A549 treated with DMSO at 1 μM for 4 hours (cell line): Measurements from ENCODE around the gene KCTD13. TPM values are rescaled to one million over a fixed set of nuclear protein-coding genes. Genes with fewer than 3 reads are reported as not detected.

Experiments used
- total RNA-seq: library from RNA; stranded (reverse); fragments of 200-300 nt; extraction: Qiagen RNA extraction; gene quantifications from 5 replicates; pipeline ENCODE4 v1.2.3, GENCODE V29; 2022; ENCODE audit warnings: low read depth

The KCTD13 gene, protein sequence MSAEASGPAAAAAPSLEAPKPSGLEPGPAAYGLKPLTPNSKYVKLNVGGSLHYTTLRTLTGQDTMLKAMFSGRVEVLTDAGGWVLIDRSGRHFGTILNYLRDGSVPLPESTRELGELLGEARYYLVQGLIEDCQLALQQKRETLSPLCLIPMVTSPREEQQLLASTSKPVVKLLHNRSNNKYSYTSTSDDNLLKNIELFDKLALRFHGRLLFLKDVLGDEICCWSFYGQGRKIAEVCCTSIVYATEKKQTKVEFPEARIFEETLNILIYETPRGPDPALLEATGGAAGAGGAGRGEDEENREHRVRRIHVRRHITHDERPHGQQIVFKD
- 15.4 to 21.6 TPM (median 19.2 TPM) in 5 replicates for total RNA-seq

DNA sequence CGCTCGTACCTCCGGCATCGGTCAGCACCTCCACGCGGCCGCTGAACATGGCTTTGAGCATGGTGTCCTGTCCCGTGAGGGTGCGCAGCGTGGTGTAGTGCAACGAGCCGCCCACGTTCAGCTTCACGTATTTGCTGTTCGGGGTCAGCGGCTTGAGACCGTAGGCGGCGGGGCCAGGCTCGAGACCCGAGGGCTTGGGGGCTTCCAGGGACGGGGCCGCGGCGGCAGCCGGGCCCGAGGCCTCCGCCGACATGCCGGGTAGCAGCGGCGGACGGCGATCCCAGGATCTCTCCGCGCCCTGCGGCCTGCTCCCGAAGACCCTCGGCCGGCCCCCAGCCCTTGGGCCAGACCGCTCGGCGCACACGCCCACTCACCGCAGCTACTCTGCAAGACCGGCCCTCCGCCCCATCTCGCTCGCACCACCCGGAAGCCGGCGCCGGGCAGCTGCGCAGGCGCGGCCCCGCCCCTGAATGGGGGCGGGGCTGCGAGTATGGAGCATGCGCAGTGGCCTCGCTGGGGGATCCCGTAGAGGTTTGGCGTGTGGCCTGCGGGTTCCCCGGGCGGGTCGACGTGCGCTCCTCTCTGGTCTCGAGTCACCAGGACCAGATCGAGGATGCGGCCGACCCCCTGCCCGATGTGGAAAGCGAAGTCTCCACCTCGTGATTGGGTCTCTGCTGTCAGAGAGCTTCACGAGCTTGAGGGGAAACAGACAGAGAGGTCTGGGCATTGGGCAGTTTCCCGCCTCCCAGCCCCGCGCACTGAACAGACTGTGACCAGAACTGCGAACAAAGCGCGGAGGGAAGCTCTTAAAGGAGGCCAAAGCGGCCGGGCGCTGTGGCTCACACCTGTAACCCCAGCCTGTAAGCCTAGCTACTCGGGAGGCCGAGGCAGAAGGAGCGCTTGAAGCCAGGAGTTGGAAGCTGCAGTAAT lies at the start of gene KCTD13:
TSS of gene KCTD13 (minus strand) at position 446 of the 930 bp plus-strand sequence. CDS start at position 253, 193 bp downstream.

GRCh38 chr16:29973384-29974246 lies 47.6 kb upstream of the KCTD13 start, which contains the start of gene TAOK2:
TSS of gene TAOK2 (plus strand) at chr16:29973868. CDS start at chr16:29977773, 3,905 bp downstream.

DNA sequence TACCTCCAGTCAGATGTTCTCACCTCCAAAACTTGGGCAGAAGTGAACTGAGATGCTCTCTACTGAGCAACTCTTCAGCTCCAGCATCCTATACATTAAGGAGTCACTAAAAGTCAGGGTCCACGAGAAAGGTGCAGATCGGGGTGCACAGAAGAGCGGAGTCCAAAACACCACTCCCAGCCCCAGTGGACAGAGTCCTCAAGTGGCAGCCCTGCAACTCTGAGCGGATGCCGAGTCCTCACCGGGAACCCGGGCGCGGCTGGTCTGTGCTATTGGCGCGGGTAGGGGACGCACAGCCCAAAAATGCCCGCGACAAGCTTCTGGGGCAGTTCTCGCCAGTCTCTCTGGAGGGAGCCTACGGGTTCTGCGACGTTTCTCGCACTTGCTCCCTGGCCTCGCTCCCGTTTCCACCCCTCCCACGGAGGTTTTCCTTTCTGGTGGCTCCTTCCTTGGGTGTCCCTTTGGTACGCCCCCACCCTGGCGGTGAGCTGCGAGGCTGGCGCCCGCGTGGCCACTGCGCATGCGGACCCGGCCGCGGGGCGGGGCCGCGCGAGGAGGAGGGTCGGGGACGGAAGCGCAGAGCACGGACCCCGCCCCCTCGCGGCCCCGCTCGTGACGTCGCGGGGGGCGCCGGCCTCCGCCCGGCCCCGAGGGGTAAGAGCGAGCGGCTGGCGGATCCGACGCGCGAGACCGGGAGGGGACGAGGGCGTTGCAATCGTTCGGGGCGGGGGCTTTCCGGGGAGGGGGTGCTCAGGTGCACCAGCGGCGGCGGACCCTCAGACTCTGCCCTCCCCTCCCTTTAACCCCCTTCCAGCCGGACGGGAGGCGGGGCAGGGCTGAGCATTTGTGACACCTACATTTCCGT lies 35.7 kb upstream of the KCTD13 start, which contains the start of gene TMEM219:
TSS of gene TMEM219 (plus strand) at position 601 of the 865 bp plus-strand sequence. CDS start 1,065 bp downstream, outside the sequence.

GRCh38 chr16:29900102-29900887 lies 25.7 kb downstream of the KCTD13 start, which contains the start of gene ASPHD1:
TSS of gene ASPHD1 (plus strand) at chr16:29900488. CDS start at chr16:29900972, 484 bp downstream.

GRCh38 chr16:29899516-29900101 lies 26.4 kb downstream of the KCTD13 start, which contains the start of gene SEZ6L2:
TSS of gene SEZ6L2 (minus strand) at chr16:29899550. CDS start at chr16:29899019, 531 bp downstream.

GRCh38 chr16:29862884-29863668 lies 63.0 kb downstream of the KCTD13 start, which contains the start of gene CDIPT:
TSS of gene CDIPT (minus strand) at chr16:29863226. CDS start at chr16:29862857, 369 bp downstream.

Other genes with a start within 250 kb of the KCTD13 start
- 0.59 to 1.4 TPM (median 0.83 TPM) in 5 replicates for gene QPRT, start 247.0 kb downstream of the KCTD13 start, total RNA-seq
- not detected in 5 replicates for gene C16orf54, start 180.2 kb downstream of the KCTD13 start, total RNA-seq
- gene ZG16, start 148.0 kb downstream of the KCTD13 start, total RNA-seq, result not detected in 5 replicates
- gene KIF22, start 135.5 kb downstream of the KCTD13 start, total RNA-seq, result 87.1 to 102 TPM (median 95.2 TPM) in 5 replicates
- gene MAZ, start 119.7 kb downstream of the KCTD13 start, total RNA-seq, result 180 to 210 TPM (median 192 TPM) in 5 replicates
- gene PRRT2, start 114.0 kb downstream of the KCTD13 start, total RNA-seq, result 0.30 to 0.43 TPM (median 0.34 TPM) in 5 replicates
- 36.8 to 51.9 TPM (median 45.4 TPM) in 5 replicates for gene PAGR1, start 110.1 kb downstream of the KCTD13 start, total RNA-seq
- 116 to 134 TPM (median 120 TPM) in 5 replicates for gene MVP, start 105.8 kb downstream of the KCTD13 start, total RNA-seq
- gene CDIPT, start 63.0 kb downstream of the KCTD13 start, total RNA-seq, result 73.6 to 101 TPM (median 98.3 TPM) in 5 replicates
- 20.8 to 24.4 TPM (median 21.7 TPM) in 5 replicates for gene SEZ6L2, start 26.7 kb downstream of the KCTD13 start, total RNA-seq
- gene ASPHD1, start 25.7 kb downstream of the KCTD13 start, total RNA-seq, result 23.0 to 29.4 TPM (median 26.9 TPM) in 5 replicates
- gene TMEM219, start 35.9 kb upstream of the KCTD13 start, total RNA-seq, result 91.6 to 102 TPM (median 95.7 TPM) in 5 replicates
- 31.2 to 38.4 TPM (median 34.6 TPM) in 5 replicates for gene TAOK2, start 47.6 kb upstream of the KCTD13 start, total RNA-seq
- 13.2 to 17.1 TPM (median 14.0 TPM) in 5 replicates for gene HIRIP3, start 69.4 kb upstream of the KCTD13 start, total RNA-seq
- gene INO80E, start 70.0 kb upstream of the KCTD13 start, total RNA-seq, result 99.8 to 115 TPM (median 105 TPM) in 5 replicates
- 1.5 to 3.0 TPM (median 2.6 TPM) in 5 replicates for gene DOC2A, start 84.8 kb upstream of the KCTD13 start, total RNA-seq
- gene C16orf92, start 97.0 kb upstream of the KCTD13 start, total RNA-seq, result not detected in 5 replicates
- 0.31 to 0.68 TPM (median 0.43 TPM) in 5 replicates for gene TLCD3B, start 105.0 kb upstream of the KCTD13 start, total RNA-seq
- 1,690 to 2,030 TPM (median 1,847 TPM) in 5 replicates for gene ALDOA, start 139.5 kb upstream of the KCTD13 start, total RNA-seq
- gene PPP4C, start 149.8 kb upstream of the KCTD13 start, total RNA-seq, result 123 to 149 TPM (median 135 TPM) in 5 replicates
- 0.20 to 0.45 TPM (median 0.25 TPM) in 5 replicates for gene TBX6, start 165.7 kb upstream of the KCTD13 start, total RNA-seq
- gene YPEL3, start 170.0 kb upstream of the KCTD13 start, total RNA-seq, result 6.7 to 11.1 TPM (median 8.9 TPM) in 5 replicates
- 1.5 to 2.8 TPM (median 2.0 TPM) in 5 replicates for gene GDPD3, start 187.3 kb upstream of the KCTD13 start, total RNA-seq
- gene MAPK3, start 197.0 kb upstream of the KCTD13 start, total RNA-seq, result 33.7 to 37.8 TPM (median 36.7 TPM) in 5 replicates